Peyer's patch (tissue), 4 donors: ENCODE results near the gene USP3. TPM values are rescaled to one million over a fixed set of nuclear protein-coding genes. Genes with fewer than 3 reads are reported as not detected.
A peak's percentile ranks its signal among the peaks of the same experiment; 100 is the strongest.

ENCODE experiments used
- DNase-seq, 3 donors: peaks; one replicate each; pipeline ENCODE4 v3.0.0-alpha.2; 2017 to 2019
- H3K27ac ChIP-seq, 4 donors: fragments of 200-600 bp; sonication (generic); one replicate each; pipeline ENCODE4 v1.5.1; 2016 to 2019
- H3K27me3 ChIP-seq, 2 donors: fragments of 200-600 bp; sonication (generic); one replicate each; pipeline ENCODE4 v1.5.1; 2019
- H3K36me3 ChIP-seq, 3 donors: fragments of 200-600 bp; sonication (generic); one replicate each; pipeline ENCODE4 v1.5.1; 2016 to 2019
- H3K4me1 ChIP-seq, 4 donors: fragments of 200-600 bp; sonication (generic); one replicate each; pipeline ENCODE4 v1.5.1; 2016 to 2019
- H3K4me3 ChIP-seq, 4 donors: fragments of 200-600 bp; sonication (generic); 1 replicate in 3 of 4; 2 replicates in 1 of 4; pipeline ENCODE4 v1.5.1; 2016 to 2019; ENCODE audit warnings: mild to moderate bottlenecking in 1 of 4
- H3K9me3 ChIP-seq, 4 donors: fragments of 200-600 bp; sonication (generic); one replicate each; pipeline ENCODE4 v1.5.1; 2016 to 2019; ENCODE audit warnings: mild to moderate bottlenecking in 1 of 4
- CTCF ChIP-seq, 6 experiments: fragments of 450-650 bp in 4 of 6; fragments of 200-600 bp in 2 of 6; sonication (generic) in 1 of 6; IDR thresholded peaks; one replicate each; pipeline ENCODE4 v1.5.1; 2017 to 2019; ENCODE audit warnings: antibody characterized with exemption in 6 of 6, mild to moderate bottlenecking in 3 of 6, moderate library complexity in 1 of 6
- POLR2A ChIP-seq, 2 donors: fragments of 450-650 bp; IDR thresholded peaks; one replicate each; pipeline ENCODE4 v1.5.1; 2017; ENCODE audit warnings: antibody characterized with exemption in 2 of 2, mild to moderate bottlenecking in 2 of 2, moderate library complexity in 2 of 2
- total RNA-seq, 4 donors: library from RNA; depleted of rRNA; stranded (reverse); fragments of >200 nt; gene quantifications; one replicate each; pipeline ENCODE4 v1.1.0, GENCODE V29; 2016

USP3 gene
- total RNA-seq, 4 donors from 2014 or later = 67.8 to 86.1 (median 76.9) TPM

- H3K27me3 ChIP-seq = no peaks in the 10 kb centered on the region
- H3K27ac ChIP-seq = peak overlapping the region in 1 of 4 donors; percentile 35
- no peaks in the 10 kb centered on the region for H3K9me3 ChIP-seq
- H3K4me1 ChIP-seq = peaks cover 0 to 15% (median 6%) of the 10 kb centered on the region in 4 donors
- no peak overlapping the region for H3K4me3 ChIP-seq
- TF ChIP-seq POLR2A (IDR thresholded peaks at IDR 0.05) (no peak), CTCF (IDR thresholded peaks at IDR 0.05) (no peak)
- no peaks in the 10 kb centered on the region for H3K36me3 ChIP-seq
- DNase-seq = no peak
These were observed 13.9 kb upstream of the USP3 start for GRCh38 chr15:63490345-63491034.

GRCh38 chr15:63491116-63491827, 13.1 kb upstream of the USP3 start:
- Histone ChIP-seq H3K27ac (peak overlapping the region in 1 of 4 donors; percentile 35), H3K36me3 (no peaks in the 10 kb centered on the region), H3K4me3 (no peak overlapping the region), H3K9me3 (no peaks in the 10 kb centered on the region), H3K4me1 (peaks cover 0 to 15% (median 7%) of the 10 kb centered on the region in 4 donors), H3K27me3 (no peaks in the 10 kb centered on the region)
- TF ChIP-seq POLR2A (IDR thresholded peaks at IDR 0.05) = no peak
- no peak for TF ChIP-seq CTCF (IDR thresholded peaks at IDR 0.05)
- no peak for DNase-seq

GRCh38 chr15:63491979-63492378, 12.4 kb upstream of the USP3 start:
- no peak overlapping the region for H3K4me3 ChIP-seq
- no peaks in the 10 kb centered on the region for H3K9me3 ChIP-seq
- no peaks in the 10 kb centered on the region for H3K36me3 ChIP-seq
- peak overlapping the region in 1 of 4 donors; percentile 35 for H3K27ac ChIP-seq
- TF ChIP-seq CTCF (IDR thresholded peaks at IDR 0.05) (no peak), POLR2A (IDR thresholded peaks at IDR 0.05) (no peak)
- peaks cover 0 to 15% (median 9%) of the 10 kb centered on the region in 4 donors for H3K4me1 ChIP-seq
- H3K27me3 ChIP-seq = no peaks in the 10 kb centered on the region
- DNase-seq = no peak

GRCh38 chr15:63492541-63493077, 11.8 kb upstream of the USP3 start:
- H3K36me3 ChIP-seq = no peaks in the 10 kb centered on the region
- H3K9me3 ChIP-seq = no peaks in the 10 kb centered on the region
- H3K4me1 ChIP-seq = peaks cover 0 to 18% (median 4%) of the 10 kb centered on the region in 4 donors
- no peak for DNase-seq
- H3K4me3 ChIP-seq = no peak overlapping the region
- no peaks in the 10 kb centered on the region for H3K27me3 ChIP-seq
- H3K27ac ChIP-seq = no peak overlapping the region
- no peak for TF ChIP-seq CTCF (IDR thresholded peaks at IDR 0.05)
- TF ChIP-seq POLR2A (IDR thresholded peaks at IDR 0.05) = no peak

- Histone ChIP-seq H3K27me3 (no peaks in the 10 kb centered on the region), H3K36me3 (no peaks in the 10 kb centered on the region), H3K27ac (peak overlapping the region in 1 of 4 donors; percentile 27), H3K9me3 (no peaks in the 10 kb centered on the region), H3K4me1 (peaks cover 0 to 25% (median 6%) of the 10 kb centered on the region in 4 donors), H3K4me3 (no peak overlapping the region)
- TF ChIP-seq CTCF (IDR thresholded peaks at IDR 0.05) (no peak), POLR2A (IDR thresholded peaks at IDR 0.05) (no peak)
- DNase-seq = no peak
These were observed 11.0 kb upstream of the USP3 start for GRCh38 chr15:63493436-63493835.
